ENCODE results near the gene SOWAHC. TPM values are rescaled to one million over a fixed set of nuclear protein-coding genes. Genes with fewer than 3 reads are reported as not detected.
"Not testable (repeated sequence)": the region's sequence is repeated elsewhere in the genome, so short reads cannot be mapped to it uniquely, and the experiment has no call there.

The SOWAHC gene
- 35.6 TPM for polyA plus RNA-seq (2013, experiment 1 of 2)
- polyA plus RNA-seq (2013, experiment 2 of 2): 35.7 TPM

DNA sequence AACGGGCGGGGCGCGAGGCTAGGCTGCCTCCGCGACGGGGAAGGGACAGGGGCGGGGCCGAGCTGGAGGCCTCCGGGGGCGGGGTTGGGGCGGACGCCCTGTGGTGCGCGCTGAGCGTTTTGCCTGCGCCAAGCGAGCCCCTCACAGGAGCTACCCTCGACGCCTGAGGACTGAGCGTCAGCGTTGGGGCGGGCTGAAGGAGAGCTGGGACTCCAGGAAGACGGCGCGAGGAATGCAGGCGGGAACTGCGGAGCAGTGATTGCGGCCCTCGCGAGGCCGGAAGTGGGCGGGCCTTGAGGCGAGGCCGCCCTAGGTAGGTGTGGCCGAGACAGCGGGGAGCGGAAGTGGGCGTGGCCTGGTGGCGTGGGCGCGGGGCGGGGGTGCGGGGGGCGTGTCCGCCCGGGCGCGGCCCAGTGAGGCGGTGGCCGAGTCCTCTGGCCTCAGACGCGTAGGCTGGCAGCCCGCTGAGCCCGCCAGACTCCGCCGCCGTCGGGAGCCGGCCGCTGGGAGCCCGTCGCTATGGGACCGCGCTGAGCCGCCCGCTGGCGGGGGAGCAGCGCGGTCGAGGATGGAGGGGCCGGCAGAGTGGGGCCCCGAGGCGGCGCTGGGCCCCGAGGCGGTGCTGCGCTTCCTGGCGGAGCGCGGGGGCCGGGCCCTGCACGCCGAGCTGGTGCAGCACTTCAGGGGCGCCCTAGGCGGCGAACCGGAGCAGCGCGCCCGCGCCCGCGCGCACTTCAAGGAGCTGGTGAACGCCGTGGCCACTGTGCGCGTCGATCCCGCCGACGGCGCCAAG lies at the start of gene SOWAHC, which contains the start of gene SEPTIN10:
Gene SOWAHC (plus strand): TSS at position 443 of the 793 bp plus-strand sequence. CDS start 126 bp downstream, at position 569.
Gene SEPTIN10 (minus strand): TSS at position 45 of the 793 bp plus-strand sequence. CDS start 139 bp downstream, outside the sequence.
- H3K23ac ChIP-seq (ENCODE audit: low read length): peak within 1 kb of the TSS; percentile 87
- peak within 1 kb of the TSS; percentile 84 for H2BK120ac ChIP-seq (ENCODE audit: low read depth, low read length)
- peak within 1 kb of the TSS; percentile 98 for H3K9ac ChIP-seq (ENCODE audit: low read length)
- no peaks in the 10 kb centered on the region for H3K36me3 ChIP-seq (ENCODE audit: control insufficient read depth, insufficient read depth, low read length)
- peaks cover 9% of the 10 kb centered on the region for H3K79me1 ChIP-seq (ENCODE audit: low read length)
- H2BK5ac ChIP-seq (ENCODE audit: low read length): peak within 1 kb of the TSS; percentile 85
- peak within 1 kb of the TSS; percentile 62 for H2AK5ac ChIP-seq (ENCODE audit: low read length)
- H3K79me2 ChIP-seq (ENCODE audit: control insufficient read depth, insufficient read depth, low read length): peaks cover 60% of the 10 kb centered on the region
- H3K4me3 ChIP-seq (ENCODE audit: low read length): peak within 1 kb of the TSS; percentile 96
- no peak within 1 kb of the TSS for H4K8ac ChIP-seq (ENCODE audit: low read depth, low read length)
- peak within 1 kb of the TSS; percentile 99 for H3K4ac ChIP-seq (ENCODE audit: low read depth, low read length)
- no peak within 1 kb of the TSS for H4K5ac ChIP-seq (ENCODE audit: low read length)
- WGBS (ENCODE audit: extremely low coverage, insufficient coverage, low lambda C conversion rate): no CpG with 5 or more reads among the region's 104 CpGs
- peak within 1 kb of the TSS; percentile 100 for H3K27ac ChIP-seq (ENCODE audit: low read depth, low read length)
- H3K4me1 ChIP-seq (ENCODE audit: control insufficient read depth, low read depth, low read length): peaks cover 7% of the 10 kb centered on the region
- H3K27me3 ChIP-seq (ENCODE audit: insufficient read depth, low read length, poor library complexity): no peaks in the 10 kb centered on the region
- H3K56ac ChIP-seq (ENCODE audit: low read length): peak within 1 kb of the TSS; percentile 98
- H3K18ac ChIP-seq (ENCODE audit: low read length): peak within 1 kb of the TSS; percentile 99
- peak within 1 kb of the TSS; percentile 48 for H2BK15ac ChIP-seq (replicated peaks; ENCODE audit: low read depth)
- DNase-seq: peak; percentile 100
- peak within 1 kb of the TSS; percentile 63 for H3K4me2 ChIP-seq (ENCODE audit: low read length)

GRCh38 chr2:109575373-109575772 lies 38.8 kb upstream of the SOWAHC start:
- H3K9ac ChIP-seq (ENCODE audit: low read length): no peak overlapping the region
- H2AK5ac ChIP-seq (ENCODE audit: low read length): no peak overlapping the region
- H3K27ac ChIP-seq (ENCODE audit: low read depth, low read length): no peak overlapping the region
- no peak overlapping the region for H2BK120ac ChIP-seq (ENCODE audit: low read depth, low read length)
- no peaks in the 10 kb centered on the region for H3K79me1 ChIP-seq (ENCODE audit: low read length)
- no peak for DNase-seq
- no peak overlapping the region for H4K8ac ChIP-seq (ENCODE audit: low read depth, low read length)
- H3K79me2 ChIP-seq (ENCODE audit: control insufficient read depth, insufficient read depth, low read length): no peaks in the 10 kb centered on the region
- H2BK15ac ChIP-seq (replicated peaks; ENCODE audit: low read depth): no peak overlapping the region
- H4K5ac ChIP-seq (ENCODE audit: low read length): no peak overlapping the region
- no peak overlapping the region for H3K23ac ChIP-seq (ENCODE audit: low read length)
- H3K4me1 ChIP-seq (ENCODE audit: control insufficient read depth, low read depth, low read length): no peaks in the 10 kb centered on the region
- no peaks in the 10 kb centered on the region for H3K36me3 ChIP-seq (ENCODE audit: control insufficient read depth, insufficient read depth, low read length)
- H3K18ac ChIP-seq (ENCODE audit: low read length): no peak overlapping the region
- H3K27me3 ChIP-seq (ENCODE audit: insufficient read depth, low read length, poor library complexity): no peaks in the 10 kb centered on the region
- H3K4me2 ChIP-seq (ENCODE audit: low read length): no peak overlapping the region
- WGBS (ENCODE audit: extremely low coverage, insufficient coverage, low lambda C conversion rate): no CpG with 5 or more reads among the region's 1 CpG
- no peak overlapping the region for H3K56ac ChIP-seq (ENCODE audit: low read length)
- H2BK5ac ChIP-seq (ENCODE audit: low read length): no peak overlapping the region
- H3K4me3 ChIP-seq (ENCODE audit: low read length): no peak overlapping the region
- H3K4ac ChIP-seq (ENCODE audit: low read depth, low read length): no peak overlapping the region

GRCh38 chr2:109577630-109578029 lies 36.5 kb upstream of the SOWAHC start:
- H4K8ac ChIP-seq (ENCODE audit: low read depth, low read length); H2BK5ac ChIP-seq (ENCODE audit: low read length); H4K5ac ChIP-seq (ENCODE audit: low read length); H2AK5ac ChIP-seq (ENCODE audit: low read length); H3K79me1 ChIP-seq (ENCODE audit: low read length); H3K27me3 ChIP-seq (ENCODE audit: insufficient read depth, low read length, poor library complexity); DNase-seq; H3K4me1 ChIP-seq (ENCODE audit: control insufficient read depth, low read depth, low read length); H3K18ac ChIP-seq (ENCODE audit: low read length); H2BK15ac ChIP-seq (replicated peaks; ENCODE audit: low read depth); H3K9ac ChIP-seq (ENCODE audit: low read length); H3K4me2 ChIP-seq (ENCODE audit: low read length); H3K4me3 ChIP-seq (ENCODE audit: low read length); H3K36me3 ChIP-seq (ENCODE audit: control insufficient read depth, insufficient read depth, low read length); H3K4ac ChIP-seq (ENCODE audit: low read depth, low read length); H3K79me2 ChIP-seq (ENCODE audit: control insufficient read depth, insufficient read depth, low read length); H3K23ac ChIP-seq (ENCODE audit: low read length); H3K56ac ChIP-seq (ENCODE audit: low read length); H2BK120ac ChIP-seq (ENCODE audit: low read depth, low read length); H3K27ac ChIP-seq (ENCODE audit: low read depth, low read length): not testable (repeated sequence)
- WGBS (ENCODE audit: extremely low coverage, insufficient coverage, low lambda C conversion rate): no CpG with 5 or more reads among the region's 7 CpGs

- Histone ChIP-seq H4K8ac (ENCODE audit: low read depth, low read length) (no peak overlapping the region), H3K18ac (ENCODE audit: low read length) (no peak overlapping the region), H3K9ac (ENCODE audit: low read length) (no peak overlapping the region), H3K4me1 (ENCODE audit: control insufficient read depth, low read depth, low read length) (peaks cover 3% of the 10 kb centered on the region), H3K4me2 (ENCODE audit: low read length) (no peak overlapping the region), H3K79me1 (ENCODE audit: low read length) (peaks cover 3% of the 10 kb centered on the region), H3K27ac (ENCODE audit: low read depth, low read length) (no peak overlapping the region), H3K36me3 (ENCODE audit: control insufficient read depth, insufficient read depth, low read length) (no peaks in the 10 kb centered on the region), H3K79me2 (ENCODE audit: control insufficient read depth, insufficient read depth, low read length) (peaks cover 4% of the 10 kb centered on the region), H2AK5ac (ENCODE audit: low read length) (no peak overlapping the region), H2BK5ac (ENCODE audit: low read length) (no peak overlapping the region), H4K5ac (ENCODE audit: low read length) (no peak overlapping the region), H2BK15ac (replicated peaks; ENCODE audit: low read depth) (no peak overlapping the region), H3K4ac (ENCODE audit: low read depth, low read length) (no peak overlapping the region), H3K56ac (ENCODE audit: low read length) (no peak overlapping the region), H3K23ac (ENCODE audit: low read length) (no peak overlapping the region), H3K4me3 (ENCODE audit: low read length) (no peak overlapping the region), H3K27me3 (ENCODE audit: insufficient read depth, low read length, poor library complexity) (no peaks in the 10 kb centered on the region), H2BK120ac (ENCODE audit: low read depth, low read length) (no peak overlapping the region)
- DNase-seq: no peak
- WGBS (ENCODE audit: extremely low coverage, insufficient coverage, low lambda C conversion rate): no CpG with 5 or more reads among the region's 6 CpGs
These were observed 31.0 kb upstream of the SOWAHC start for GRCh38 chr2:109582928-109583895.

DNA sequence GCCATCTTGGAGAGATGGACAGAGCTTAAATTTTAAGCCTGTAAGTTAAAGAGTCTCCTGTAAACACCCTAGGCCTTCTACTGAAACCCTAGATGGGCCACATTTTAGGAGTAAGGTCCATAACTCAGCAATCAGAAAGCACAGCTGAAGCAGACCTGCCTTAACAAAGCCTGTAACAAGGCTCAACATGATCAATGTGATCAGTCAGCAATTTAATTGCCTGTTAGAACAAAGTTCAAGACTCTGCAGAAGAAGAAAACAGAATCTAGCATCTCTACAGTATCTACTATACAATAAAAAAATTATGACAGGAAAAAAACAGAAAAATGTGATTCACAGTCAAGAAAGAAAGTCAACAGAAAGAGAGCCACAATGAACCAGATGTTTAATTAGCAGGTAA lies 27.5 kb upstream of the SOWAHC start:
- Histone ChIP-seq H3K27ac (ENCODE audit: low read depth, low read length) (no peak overlapping the region), H3K4me1 (ENCODE audit: control insufficient read depth, low read depth, low read length) (peaks cover 3% of the 10 kb centered on the region), H3K4me2 (ENCODE audit: low read length) (no peak overlapping the region), H3K9ac (ENCODE audit: low read length) (no peak overlapping the region), H3K56ac (ENCODE audit: low read length) (no peak overlapping the region), H3K23ac (ENCODE audit: low read length) (no peak overlapping the region), H3K4ac (ENCODE audit: low read depth, low read length) (no peak overlapping the region), H4K8ac (ENCODE audit: low read depth, low read length) (no peak overlapping the region), H2BK120ac (ENCODE audit: low read depth, low read length) (no peak overlapping the region), H4K5ac (ENCODE audit: low read length) (no peak overlapping the region), H3K79me1 (ENCODE audit: low read length) (peaks cover 1% of the 10 kb centered on the region), H3K4me3 (ENCODE audit: low read length) (no peak overlapping the region), H3K27me3 (ENCODE audit: insufficient read depth, low read length, poor library complexity) (no peaks in the 10 kb centered on the region), H2AK5ac (ENCODE audit: low read length) (no peak overlapping the region), H3K36me3 (ENCODE audit: control insufficient read depth, insufficient read depth, low read length) (no peaks in the 10 kb centered on the region), H2BK5ac (ENCODE audit: low read length) (no peak overlapping the region), H3K18ac (ENCODE audit: low read length) (peak overlapping the region; percentile 22), H2BK15ac (replicated peaks; ENCODE audit: low read depth) (no peak overlapping the region), H3K79me2 (ENCODE audit: control insufficient read depth, insufficient read depth, low read length) (peaks cover 4% of the 10 kb centered on the region)
- no peak for DNase-seq

Measured in mesendoderm (in vitro differentiated cells).